IMR-90 (cell line): ENCODE results near the gene SPCS2. TPM values are rescaled to one million over a fixed set of nuclear protein-coding genes. Genes with fewer than 3 reads are reported as not detected.

ENCODE experiments used
- ATAC-seq: fragments of 200-7000 bp; cut with Tn5 transposase; 2 replicates; pipeline ENCODE4 v1.9.1; 2020; ENCODE audit warnings: low read depth, mild to moderate bottlenecking, moderate library complexity
- BruUV-seq: library from RNA; stranded (reverse); fragments of 400-500 nt; replicated peaks from 2 replicates; lab custom pipeline; 2021; lab: Mats Ljungman, UMichigan
- CTCF ChIA-PET: fragments of 300-600 bp; formaldehyde crosslinking; extraction: SDS; loops from one replicate; lab custom pipeline; 2021; ENCODE audit warnings: antibody characterized with exemption; lab: Yijun Ruan, JAX
- POLR2A ChIA-PET: fragments of 300-600 bp; sonication (Branson Sonifier 250); formaldehyde crosslinking; loops from one replicate; lab custom pipeline; 2022; ENCODE audit warnings: antibody characterized with exemption; ENCODE audit not compliant: unreplicated experiment; lab: Charles Lee
- DNase-seq: peaks from one replicate; pipeline ENCODE4 v3.0.0; 2013
- H2AFZ ChIP-seq: replicated peaks from 2 replicates; pipeline ENCODE3; 2013; ENCODE audit warnings: low read length, mild to moderate bottlenecking; ENCODE audit not compliant: poor library complexity
- H2AK5ac ChIP-seq: 2 replicates; pipeline ENCODE4 v1.6.1; 2013; ENCODE audit warnings: low read depth, low read length, inconsistent platforms
- H2AK9ac ChIP-seq: replicated peaks from 2 replicates; pipeline ENCODE3; 2013; ENCODE audit warnings: mild to moderate bottlenecking, low read depth, low read length, moderate library complexity; ENCODE audit not compliant: poor library complexity
- H2BK120ac ChIP-seq: 2 replicates; pipeline ENCODE4 v1.6.1; 2013; ENCODE audit warnings: low read depth, low read length, inconsistent platforms
- H2BK15ac ChIP-seq: 3 replicates; pipeline ENCODE4 v1.6.1; 2013; ENCODE audit warnings: low read depth, low read length, inconsistent platforms
- H2BK20ac ChIP-seq: 2 replicates; pipeline ENCODE4 v1.6.1; 2013; ENCODE audit warnings: low read depth, mild to moderate bottlenecking, inconsistent platforms, low read length, moderate library complexity
- H2BK5ac ChIP-seq: 2 replicates; pipeline ENCODE4 v1.6.1; 2013; ENCODE audit warnings: mild to moderate bottlenecking, low read depth, low read length, inconsistent platforms; ENCODE audit not compliant: poor library complexity, severe bottlenecking
- H3K14ac ChIP-seq: replicated peaks from 2 replicates; pipeline ENCODE4 v1.6.1; 2013; ENCODE audit warnings: low read depth, low read length, inconsistent platforms
- H3K18ac ChIP-seq: 2 replicates; pipeline ENCODE4 v1.6.1; 2013; ENCODE audit warnings: low read depth, low read length, control low read depth
- H3K23ac ChIP-seq: 2 replicates; pipeline ENCODE4 v1.6.1; 2013; ENCODE audit warnings: low read depth, low read length, inconsistent platforms
- H3K27ac ChIP-seq: 2 replicates; pipeline ENCODE4 v1.5.1; 2013; ENCODE audit warnings: mild to moderate bottlenecking, control low read depth, low read length; ENCODE audit not compliant: insufficient read depth
- H3K27me3 ChIP-seq: 2 replicates; pipeline ENCODE4 v1.6.1; 2013; ENCODE audit warnings: low read length; ENCODE audit not compliant: control insufficient read depth, insufficient read depth
- H3K36me3 ChIP-seq: 2 replicates; pipeline ENCODE4 v1.6.1; 2013; ENCODE audit warnings: low read length, mixed read lengths; ENCODE audit not compliant: control insufficient read depth, insufficient read depth
- H3K4ac ChIP-seq: 2 replicates; pipeline ENCODE4 v1.6.1; 2013; ENCODE audit warnings: low read depth, low read length, inconsistent platforms
- H3K4me1 ChIP-seq: 2 replicates; pipeline ENCODE4 v1.6.1; 2013; ENCODE audit warnings: low read length, mixed read lengths; ENCODE audit not compliant: control insufficient read depth, insufficient read depth
- H3K4me2 ChIP-seq: 2 replicates; pipeline ENCODE4 v1.6.1; 2013; ENCODE audit warnings: low read depth, mild to moderate bottlenecking, control low read depth, low read length, moderate library complexity
- H3K4me3 ChIP-seq: 2 replicates; pipeline ENCODE4 v1.5.1; 2013; ENCODE audit warnings: low read depth, mild to moderate bottlenecking, control low read depth, low read length, moderate library complexity; ENCODE audit not compliant: insufficient read depth
- H3K56ac ChIP-seq: 2 replicates; pipeline ENCODE4 v1.6.1; 2013; ENCODE audit warnings: low read length, inconsistent platforms; ENCODE audit not compliant: insufficient read depth; ENCODE audit errors: extremely low read depth
- H3K79me1 ChIP-seq, 2 experiments: 2 replicates each; pipeline ENCODE4 v1.6.1; 2013; ENCODE audit warnings: low read length in 2 of 2, inconsistent platforms in 1 of 2, low read depth in 1 of 2
- H3K9ac ChIP-seq: 2 replicates; pipeline ENCODE4 v1.6.1; 2013; ENCODE audit warnings: low read depth, low read length, control low read depth
- H3K9me1 ChIP-seq: 2 replicates; pipeline ENCODE4 v1.6.1; 2013; ENCODE audit warnings: low read length, inconsistent platforms; ENCODE audit not compliant: insufficient read depth
- H3K9me3 ChIP-seq: 2 replicates; pipeline ENCODE4 v1.6.1; 2013; ENCODE audit warnings: low read length; ENCODE audit not compliant: control insufficient read depth, insufficient read depth
- H4K20me1 ChIP-seq: 2 replicates; pipeline ENCODE4 v1.6.1; 2013; ENCODE audit warnings: low read length, inconsistent platforms; ENCODE audit not compliant: insufficient read depth
- H4K5ac ChIP-seq: 2 replicates; pipeline ENCODE4 v1.6.1; 2013; ENCODE audit warnings: mild to moderate bottlenecking, low read depth, low read length, control low read depth
- H4K8ac ChIP-seq, 2 experiments: 2 replicates each; pipeline ENCODE4 v1.6.1; 2013; ENCODE audit warnings: low read depth in 2 of 2, low read length in 2 of 2, control low read depth in 1 of 2, inconsistent platforms in 1 of 2
- H4K91ac ChIP-seq: 2 replicates; pipeline ENCODE4 v1.6.1; 2013; ENCODE audit warnings: low read depth, low read length, inconsistent platforms; ENCODE audit not compliant: insufficient read depth
- BHLHE40 ChIP-seq: fragments of 150-350 bp; IDR thresholded peaks from 2 replicates; pipeline ENCODE4 v1.6.1; 2016; ENCODE audit warnings: mild to moderate bottlenecking, low read depth, low read length
- CEBPB ChIP-seq: IDR thresholded peaks from 2 replicates; pipeline ENCODE4 v1.6.1; 2012; ENCODE audit warnings: low read depth, low read length, improper control_type of control experiment
- CHD1 ChIP-seq: IDR thresholded peaks from 2 replicates; pipeline ENCODE4 v1.6.1; 2012; ENCODE audit warnings: low read depth, low read length, improper control_type of control experiment
- FOS ChIP-seq: fragments of 150-350 bp; IDR thresholded peaks from 2 replicates; pipeline ENCODE4 v1.6.1; 2016; ENCODE audit warnings: low read depth, low read length
- MAFK ChIP-seq: IDR thresholded peaks from 2 replicates; pipeline ENCODE4 v1.6.1; 2012; ENCODE audit warnings: low read depth, low read length, improper control_type of control experiment
- MAZ ChIP-seq: IDR thresholded peaks from 2 replicates; pipeline ENCODE4 v1.6.1; 2012; ENCODE audit warnings: low read depth, mild to moderate bottlenecking, low read length, improper control_type of control experiment, moderate library complexity, borderline replicate concordance
- NFE2L2 ChIP-seq: fragments of 150-350 bp; IDR thresholded peaks from 2 replicates; pipeline ENCODE4 v1.6.1; 2016; ENCODE audit warnings: low read depth, mild to moderate bottlenecking, low read length
- POLR2A ChIP-seq: IDR thresholded peaks from 2 replicates; pipeline ENCODE4 v1.6.1; 2012; ENCODE audit warnings: mild to moderate bottlenecking, low read depth, low read length
- RAD21 ChIP-seq: IDR thresholded peaks from 2 replicates; pipeline ENCODE4 v1.6.1; 2012; ENCODE audit warnings: low read length, improper control_type of control experiment
- RCOR1 ChIP-seq: IDR thresholded peaks from 2 replicates; pipeline ENCODE4 v1.6.1; 2012; ENCODE audit warnings: mild to moderate bottlenecking, low read length, improper control_type of control experiment; ENCODE audit not compliant: insufficient replicate concordance
- RFX5 ChIP-seq: IDR thresholded peaks from 2 replicates; pipeline ENCODE4 v1.8.0; 2012; ENCODE audit warnings: low read depth, mild to moderate bottlenecking, low read length, moderate library complexity
- SMC3 ChIP-seq: fragments of 150-350 bp; IDR thresholded peaks from 2 replicates; pipeline ENCODE4 v1.6.1; 2016; ENCODE audit warnings: low read depth, mild to moderate bottlenecking, antibody characterized with exemption, low read length, moderate library complexity
- WGBS, 2 experiments: methylation state at CpG; one replicate each; pipeline versions ENCODE4 v1.1.5 to v1.1.7; 2013; ENCODE audit warnings: missing lambda C conversion rate in 2 of 2; ENCODE audit not compliant: insufficient read length in 1 of 2; ENCODE audit errors: extremely low coverage in 2 of 2; 5-methylcytosine and 5-hydroxymethylcytosine counted together
- dilution Hi-C: fragments of 300-500 bp; cut with HindIII; formaldehyde crosslinking; loops from one replicate; pipeline ENCODE4 v1.14.3; 2018; ENCODE audit warnings: low sequenced_read_pairs; ENCODE audit not compliant: unreplicated experiment
- in situ Hi-C: fragments of 300-500 bp; cut with MboI; formaldehyde crosslinking; loops from 3 replicates; pipeline ENCODE4 v1.14.3; 2019; ENCODE audit warnings: low sequenced_read_pairs, inconsistent platforms, mixed read lengths
- intact Hi-C: fragments of 100-400 bp; cut with micrococcal nuclease; formaldehyde crosslinking; loops from 2 replicates; pipeline ENCODE4 v1.10.0; 2022
- polyA plus RNA-seq, 3 experiments: library from polyadenylated mRNA; depleted of rRNA; stranded (reverse); fragments of >200 nt; gene quantifications; 2 replicates each; pipeline ENCODE4 v1.2.3, GENCODE V29; 2012; ENCODE audit warnings: low replicate concordance in 1 of 3
- total RNA-seq: library from RNA; depleted of rRNA; stranded (reverse); fragments of >200 nt; gene quantifications from 2 replicates; pipeline ENCODE4 v1.2.3, GENCODE V29; 2012
- TF ChIP-seq, protein P1 (sequence below): fragments of 150-350 bp; IDR thresholded peaks from 2 replicates; pipeline ENCODE4 v1.6.1; 2016; ENCODE audit warnings: low read depth, mild to moderate bottlenecking, low read length, moderate library complexity, borderline replicate concordance
- TF ChIP-seq, protein P2 (sequence below): fragments of 150-350 bp; IDR thresholded peaks from 2 replicates; pipeline ENCODE4 v1.6.1; 2017; ENCODE audit warnings: mild to moderate bottlenecking, antibody characterized with exemption, low read length, low read depth
- TF ChIP-seq, protein P3 (sequence below): conservative IDR thresholded peaks from 2 replicates; pipeline ENCODE4 v1.5.1; 2012; ENCODE audit warnings: mild to moderate bottlenecking, low read depth, low read length, improper control_type of control experiment

The SPCS2 gene
- total and polyA plus RNA-seq, 2 of the 4 experiments (the other 2 are of a cell fraction), result 15.4 to 76.0 TPM

DNA sequence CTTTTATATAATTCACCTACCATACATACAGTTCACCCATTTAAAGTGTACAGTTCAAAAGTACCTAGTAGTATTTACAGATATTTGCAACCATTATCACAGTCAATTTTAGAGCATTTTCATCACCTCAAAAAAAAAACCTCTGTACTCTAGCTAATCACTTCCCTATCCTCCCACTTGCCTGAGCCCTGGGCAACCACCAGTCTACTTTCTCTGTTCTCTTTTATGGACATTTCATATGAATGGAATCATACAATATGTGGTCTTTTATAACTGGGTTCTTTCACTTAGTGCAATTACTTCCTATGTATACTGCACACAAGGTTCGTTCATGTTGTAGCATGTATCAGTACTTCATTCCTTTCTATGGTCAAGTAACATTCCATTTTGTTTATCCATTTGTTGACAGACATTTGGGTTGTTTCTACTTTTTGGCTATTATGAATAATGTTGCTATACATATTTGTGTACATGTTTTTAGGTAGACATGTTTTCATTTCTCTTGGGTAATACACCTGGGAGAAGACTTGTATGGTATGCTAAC lies 21.9 kb downstream of the SPCS2 start:
- POLR2A ChIA-PET, result no interaction called here
- no TSS peak for BruUV-seq
- peaks cover 29% of the 10 kb centered on the region for H3K36me3 ChIP-seq

More for the DNA sequence above, 21.9 kb downstream of the SPCS2 start:
- 0 out of 2 replicates have a peak, but pooled peaks cover 3% of the 10 kb centered on the region for H3K9me1 ChIP-seq
- H2BK15ac ChIP-seq, result no peak overlapping the region
- H3K4ac ChIP-seq, result no peak overlapping the region
- no peak overlapping the region for H3K9ac ChIP-seq
- H2BK20ac ChIP-seq, result no peak overlapping the region
- no peak overlapping the region for H4K91ac ChIP-seq
- H2AFZ ChIP-seq, result no peak overlapping the region
- peaks cover 41 to 53% of the 10 kb centered on the region in 2 experiments for H3K79me1 ChIP-seq
- H3K4me1 ChIP-seq, result no peaks in the 10 kb centered on the region
- H4K5ac ChIP-seq, result no peak overlapping the region
- H3K56ac ChIP-seq, result no peak overlapping the region
- H3K9me3 ChIP-seq, result no peaks in the 10 kb centered on the region
- no peak overlapping the region for H4K8ac ChIP-seq
- no peak overlapping the region for H3K18ac ChIP-seq
- H3K27me3 ChIP-seq, result no peaks in the 10 kb centered on the region
- ATAC-seq, result no peak
- no peak overlapping the region for H3K4me3 ChIP-seq
- no peak overlapping the region for H3K4me2 ChIP-seq
- no peak for TF ChIP-seq SMC3
- TF ChIP-seq RFX5, result no peak
- no peak for TF ChIP-seq POLR2A
- TF ChIP-seq RAD21, result no peak
- TF ChIP-seq, protein P1, sequence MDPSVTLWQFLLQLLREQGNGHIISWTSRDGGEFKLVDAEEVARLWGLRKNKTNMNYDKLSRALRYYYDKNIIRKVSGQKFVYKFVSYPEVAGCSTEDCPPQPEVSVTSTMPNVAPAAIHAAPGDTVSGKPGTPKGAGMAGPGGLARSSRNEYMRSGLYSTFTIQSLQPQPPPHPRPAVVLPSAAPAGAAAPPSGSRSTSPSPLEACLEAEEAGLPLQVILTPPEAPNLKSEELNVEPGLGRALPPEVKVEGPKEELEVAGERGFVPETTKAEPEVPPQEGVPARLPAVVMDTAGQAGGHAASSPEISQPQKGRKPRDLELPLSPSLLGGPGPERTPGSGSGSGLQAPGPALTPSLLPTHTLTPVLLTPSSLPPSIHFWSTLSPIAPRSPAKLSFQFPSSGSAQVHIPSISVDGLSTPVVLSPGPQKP, result no peak
- TF ChIP-seq MAZ, result no peak
- TF ChIP-seq, protein P2, sequence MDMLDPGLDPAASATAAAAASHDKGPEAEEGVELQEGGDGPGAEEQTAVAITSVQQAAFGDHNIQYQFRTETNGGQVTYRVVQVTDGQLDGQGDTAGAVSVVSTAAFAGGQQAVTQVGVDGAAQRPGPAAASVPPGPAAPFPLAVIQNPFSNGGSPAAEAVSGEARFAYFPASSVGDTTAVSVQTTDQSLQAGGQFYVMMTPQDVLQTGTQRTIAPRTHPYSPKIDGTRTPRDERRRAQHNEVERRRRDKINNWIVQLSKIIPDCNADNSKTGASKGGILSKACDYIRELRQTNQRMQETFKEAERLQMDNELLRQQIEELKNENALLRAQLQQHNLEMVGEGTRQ, result no peak
- no peak for TF ChIP-seq MAFK
- no peak for TF ChIP-seq RCOR1
- TF ChIP-seq CEBPB, result no peak
- no peak for TF ChIP-seq NFE2L2
- no peak for TF ChIP-seq CHD1
- TF ChIP-seq, protein P3, sequence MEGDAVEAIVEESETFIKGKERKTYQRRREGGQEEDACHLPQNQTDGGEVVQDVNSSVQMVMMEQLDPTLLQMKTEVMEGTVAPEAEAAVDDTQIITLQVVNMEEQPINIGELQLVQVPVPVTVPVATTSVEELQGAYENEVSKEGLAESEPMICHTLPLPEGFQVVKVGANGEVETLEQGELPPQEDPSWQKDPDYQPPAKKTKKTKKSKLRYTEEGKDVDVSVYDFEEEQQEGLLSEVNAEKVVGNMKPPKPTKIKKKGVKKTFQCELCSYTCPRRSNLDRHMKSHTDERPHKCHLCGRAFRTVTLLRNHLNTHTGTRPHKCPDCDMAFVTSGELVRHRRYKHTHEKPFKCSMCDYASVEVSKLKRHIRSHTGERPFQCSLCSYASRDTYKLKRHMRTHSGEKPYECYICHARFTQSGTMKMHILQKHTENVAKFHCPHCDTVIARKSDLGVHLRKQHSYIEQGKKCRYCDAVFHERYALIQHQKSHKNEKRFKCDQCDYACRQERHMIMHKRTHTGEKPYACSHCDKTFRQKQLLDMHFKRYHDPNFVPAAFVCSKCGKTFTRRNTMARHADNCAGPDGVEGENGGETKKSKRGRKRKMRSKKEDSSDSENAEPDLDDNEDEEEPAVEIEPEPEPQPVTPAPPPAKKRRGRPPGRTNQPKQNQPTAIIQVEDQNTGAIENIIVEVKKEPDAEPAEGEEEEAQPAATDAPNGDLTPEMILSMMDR, result no peak
- TF ChIP-seq FOS, result no peak
- no peak for TF ChIP-seq BHLHE40
- H2AK9ac ChIP-seq, result no peak overlapping the region
- dilution Hi-C loops (no loop called here), in situ Hi-C loops (no loop called here), intact Hi-C loops (no loop called here)
- no peak overlapping the region for H3K23ac ChIP-seq
- no CpG with 5 or more reads among the region's 1 CpG for WGBS, 2 experiments
- H2BK120ac ChIP-seq, result no peak overlapping the region
- DNase-seq, result no peak
- H3K27ac ChIP-seq, result no peak overlapping the region
- peaks cover 5% of the 10 kb centered on the region for H4K20me1 ChIP-seq
- no peak overlapping the region for H2BK5ac ChIP-seq
- no peak overlapping the region for H3K14ac ChIP-seq
- H2AK5ac ChIP-seq, result no peak overlapping the region
- CTCF ChIA-PET, result interaction anchor here (1.2 kb wide), 1 partner anchor 41 kb away, joined by 3 read pairs; no protein-coding TSS in a partner anchor
